ENCODE results near the gene AUTS2. TPM values are rescaled to one million over a fixed set of nuclear protein-coding genes. Genes with fewer than 3 reads are reported as not detected.
A peak's percentile ranks its signal among the peaks of the same experiment; 100 is the strongest.

Gene AUTS2
- total RNA-seq, 6 donors from 2014 or later, result 38.9 to 151 (median 55.8) TPM

- ATAC-seq (ENCODE audit: low FRiP score in 2 of 2) (no peak), DNase-seq (no peak)
- peaks cover 5 to 42% (median 22%) of the 10 kb centered on the region in 4 donors for H3K4me1 ChIP-seq
- WGBS, 2 donors, result 93 to 96% methylated on average over 3 of the region's 3 CpGs
- H3K27ac ChIP-seq, result no peak overlapping the region
- TF ChIP-seq CTCF (IDR thresholded peaks at IDR 0.05) (no peak), POLR2AphosphoS5 (IDR thresholded peaks at IDR 0.05) (no peak), EP300 (IDR thresholded peaks at IDR 0.05) (no peak), POLR2A (IDR thresholded peaks at IDR 0.05) (no peak)
- no peak overlapping the region for H3K4me3 ChIP-seq
- H3K36me3 ChIP-seq, result no peaks in the 10 kb centered on the region
- no peaks in the 10 kb centered on the region for H3K9me3 ChIP-seq
- H3K27me3 ChIP-seq, result no peaks in the 10 kb centered on the region
These were observed 1108.4 kb downstream of the AUTS2 start for GRCh38 chr7:70706698-70707097.

GRCh38 chr7:70707823-70708243 is 1109.6 kb downstream of the AUTS2 start:
- Histone ChIP-seq H3K27ac (no peak overlapping the region), H3K4me3 (no peak overlapping the region), H3K36me3 (no peaks in the 10 kb centered on the region), H3K27me3 (no peaks in the 10 kb centered on the region), H3K4me1 (peaks cover 5 to 40% (median 22%) of the 10 kb centered on the region in 4 donors), H3K9me3 (no peaks in the 10 kb centered on the region)
- no peak for DNase-seq
- WGBS, 2 donors, result 58 to 69% methylated on average over 6 of the region's 6 CpGs
- no peak for ATAC-seq (ENCODE audit: low FRiP score in 2 of 2)
- TF ChIP-seq EP300 (IDR thresholded peaks at IDR 0.05), result no peak
- TF ChIP-seq POLR2AphosphoS5 (IDR thresholded peaks at IDR 0.05), result no peak
- no peak for TF ChIP-seq CTCF (IDR thresholded peaks at IDR 0.05)
- TF ChIP-seq POLR2A (IDR thresholded peaks at IDR 0.05), result no peak

DNA sequence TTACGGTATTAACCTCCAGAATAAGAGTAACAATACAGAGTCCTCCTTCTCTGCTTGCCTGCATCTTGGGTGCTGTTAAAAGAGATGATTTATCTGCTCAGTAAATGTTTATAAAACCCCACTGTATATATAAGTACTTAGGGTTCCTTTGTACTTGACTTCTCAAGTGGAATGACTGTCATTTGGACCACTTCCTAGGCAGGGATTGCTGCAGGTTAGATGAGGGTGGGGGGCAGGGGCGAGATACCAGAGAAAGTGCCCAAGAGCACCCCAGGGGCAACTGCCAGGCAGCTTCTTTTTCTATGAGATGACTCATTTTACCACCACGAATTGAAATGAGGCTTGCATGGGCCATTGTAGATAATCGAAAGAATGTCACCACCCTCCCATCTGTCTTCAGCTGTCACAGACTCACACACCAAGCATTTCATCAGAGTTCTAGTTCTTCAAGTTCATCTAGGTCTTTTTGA is 1111.8 kb downstream of the AUTS2 start:
- 41 to 48% methylated on average over 4 of the region's 4 CpGs for WGBS, 2 donors
- peak in 1 of 2 donors; percentile 40 for ATAC-seq (ENCODE audit: low FRiP score in 2 of 2)
- Histone ChIP-seq H3K36me3 (no peaks in the 10 kb centered on the region), H3K27ac (no peak overlapping the region), H3K4me1 (peaks cover 5 to 29% (median 21%) of the 10 kb centered on the region in 4 donors), H3K9me3 (peaks cover 0 to 3% (median 0%) of the 10 kb centered on the region in 4 donors), H3K4me3 (no peak overlapping the region), H3K27me3 (no peaks in the 10 kb centered on the region)
- TF ChIP-seq CTCF (IDR thresholded peaks at IDR 0.05) (no peak), POLR2AphosphoS5 (IDR thresholded peaks at IDR 0.05) (no peak), EP300 (IDR thresholded peaks at IDR 0.05) (no peak), POLR2A (IDR thresholded peaks at IDR 0.05) (no peak)
- no peak for DNase-seq

DNA sequence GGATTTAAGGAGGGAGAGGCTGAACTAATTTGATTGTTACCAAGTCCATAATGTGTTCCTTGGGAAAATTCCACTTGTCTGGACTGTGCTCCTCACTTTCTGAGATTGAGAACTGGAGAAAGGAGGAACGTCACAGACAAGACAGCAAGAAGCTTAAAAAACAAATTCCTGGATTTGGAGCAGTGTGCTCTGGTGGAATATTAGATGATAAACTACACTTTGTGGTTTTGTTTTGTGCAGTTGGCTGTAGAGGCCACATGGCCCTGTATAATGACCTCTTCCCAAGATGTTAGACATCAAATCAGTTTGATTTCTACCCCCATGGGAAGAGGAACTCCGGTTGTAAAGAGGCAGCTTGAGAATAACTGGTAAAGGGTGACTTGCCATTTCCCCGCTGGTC is 1112.4 kb downstream of the AUTS2 start:
- Histone ChIP-seq H3K27me3 (no peaks in the 10 kb centered on the region), H3K4me3 (no peak overlapping the region), H3K9me3 (peaks cover 0 to 3% (median 0%) of the 10 kb centered on the region in 4 donors), H3K27ac (no peak overlapping the region), H3K4me1 (peaks cover 5 to 32% (median 21%) of the 10 kb centered on the region in 4 donors), H3K36me3 (no peaks in the 10 kb centered on the region)
- DNase-seq, result no peak
- no peak for ATAC-seq (ENCODE audit: low FRiP score in 2 of 2)
- 86 to 89% methylated on average over 3 of the region's 3 CpGs for WGBS, 2 donors
- TF ChIP-seq CTCF (IDR thresholded peaks at IDR 0.05), result no peak
- no peak for TF ChIP-seq POLR2A (IDR thresholded peaks at IDR 0.05)
- TF ChIP-seq EP300 (IDR thresholded peaks at IDR 0.05), result no peak
- no peak for TF ChIP-seq POLR2AphosphoS5 (IDR thresholded peaks at IDR 0.05)

DNA sequence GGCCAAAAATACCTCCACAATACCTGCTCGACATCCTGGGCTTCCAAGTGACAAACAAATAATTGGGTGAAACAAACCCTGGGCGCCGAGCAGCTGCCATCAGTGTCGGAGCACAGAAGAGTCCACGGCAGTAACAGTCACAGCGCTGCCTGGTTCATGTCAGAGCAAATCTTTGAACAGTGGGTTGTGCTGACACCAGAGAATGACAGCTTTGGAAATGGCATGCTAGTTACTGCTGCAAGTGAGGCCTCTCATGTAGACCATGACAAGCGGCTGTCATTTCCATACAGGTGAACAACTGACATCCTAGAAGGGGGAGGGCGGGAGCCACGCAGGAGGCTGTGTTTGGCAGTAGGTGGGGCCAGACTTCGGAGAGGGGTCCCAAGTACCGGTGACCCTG is 1113.2 kb downstream of the AUTS2 start:
- H3K9me3 ChIP-seq, result peaks cover 0 to 3% (median 0%) of the 10 kb centered on the region in 4 donors
- H3K36me3 ChIP-seq, result no peaks in the 10 kb centered on the region
- WGBS, 2 donors, result 86 to 97% methylated on average over 11 of the region's 11 CpGs
- H3K27ac ChIP-seq, result no peak overlapping the region
- TF ChIP-seq CTCF (IDR thresholded peaks at IDR 0.05) (no peak), POLR2AphosphoS5 (IDR thresholded peaks at IDR 0.05) (no peak), POLR2A (IDR thresholded peaks at IDR 0.05) (no peak), EP300 (IDR thresholded peaks at IDR 0.05) (no peak)
- H3K4me1 ChIP-seq, result peaks cover 5 to 34% (median 21%) of the 10 kb centered on the region in 4 donors
- no peaks in the 10 kb centered on the region for H3K27me3 ChIP-seq
- DNase-seq (no peak), ATAC-seq (ENCODE audit: low FRiP score in 2 of 2) (no peak)
- no peak overlapping the region for H3K4me3 ChIP-seq
